ENCODE measurements around the gene PLEKHG7. TPM values are rescaled to one million over a fixed set of nuclear protein-coding genes. Genes with fewer than 3 reads are reported as not detected.
A peak's percentile ranks its signal among the peaks of the same experiment; 100 is the strongest.
"Not testable (repeated sequence)": the region's sequence is repeated elsewhere in the genome, so short reads cannot be mapped to it uniquely, and the experiment has no call there.

PLEKHG7 gene
- total RNA-seq = not detected
- polyA plus RNA-seq = not detected
- long read RNA-seq, donor 1 = 0 reads
- long read RNA-seq, donor 2 = 0 reads
- long read RNA-seq, donor 3, partial matches to known transcripts = 0 of 1 reads
- long read RNA-seq, donor 3, other reads (novel, unspliced or antisense) = 1 of 1 reads
- long read RNA-seq, donor 4 = 0 reads

DNA sequence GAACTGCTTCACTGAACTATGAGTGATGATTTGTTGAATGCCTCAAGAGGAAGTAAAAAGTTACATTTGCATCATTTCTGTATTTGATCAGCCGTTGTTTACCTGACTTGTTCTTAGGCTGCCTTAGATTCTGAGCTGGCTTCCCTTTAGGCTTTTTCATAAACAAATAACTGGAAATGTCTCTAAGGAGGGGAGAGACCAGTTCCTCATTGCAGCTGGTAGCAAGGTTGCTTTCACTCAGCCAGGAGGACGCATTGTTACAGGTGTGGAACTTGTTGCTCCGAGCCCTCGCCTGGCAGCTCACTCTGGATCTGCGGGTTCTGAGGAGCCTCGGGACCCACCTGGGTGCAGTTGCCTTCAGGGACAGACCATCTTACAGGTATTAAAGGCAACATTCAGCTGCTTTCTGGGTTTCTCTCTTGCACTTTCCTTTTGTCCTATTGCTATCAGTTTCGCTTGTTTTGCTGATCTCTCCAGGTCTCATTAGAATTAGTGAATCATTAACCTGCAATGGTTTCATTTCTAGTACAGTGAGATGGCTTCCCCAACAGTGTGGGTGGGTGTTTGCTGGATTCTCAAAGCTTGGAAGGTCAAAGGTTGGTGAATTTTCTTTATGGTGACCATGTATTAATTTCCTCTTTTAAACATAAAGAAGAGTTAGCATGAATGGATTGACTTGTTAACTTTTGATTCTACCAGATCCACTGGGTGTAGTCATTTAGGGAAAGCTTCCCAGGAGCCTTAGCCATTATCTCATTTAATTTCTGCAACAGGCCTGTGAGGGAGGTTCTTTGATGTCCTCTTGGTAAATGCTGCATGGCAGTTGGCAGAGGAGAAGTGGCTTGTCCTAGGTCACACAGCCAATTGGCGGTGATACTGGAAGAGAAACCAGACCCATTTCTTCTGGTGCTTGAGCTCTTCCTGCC is at the start of gene PLEKHG7:
PLEKHG7 (plus strand) TSS at position 236 of the 926 bp plus-strand sequence. CDS start 3,643 bp downstream, outside the sequence.
- ATAC-seq (no peak), DNase-seq (no peak)
- H3K4me1 ChIP-seq (ENCODE audit: control insufficient read depth, insufficient read depth, low read length) = no peaks in the 10 kb centered on the region
- intact Hi-C loops (cut with DNase I) = no loop called here
- H3K27ac ChIP-seq (ENCODE audit: low read length) = no peak within 1 kb of the TSS
- no peaks in the 10 kb centered on the region for H3K9me3 ChIP-seq (ENCODE audit: control insufficient read depth, low read length)
- 90% methylated on average over 8 of the region's 8 CpGs for WGBS
- H3K27me3 ChIP-seq (ENCODE audit: control insufficient read depth, insufficient read depth) = no peaks in the 10 kb centered on the region
- no peak within 1 kb of the TSS for H3K4me3 ChIP-seq (ENCODE audit: low read length)

GRCh38 chr12:92654256-92654655 is 48.5 kb upstream of the PLEKHG7 start:
- intact Hi-C loops (cut with DNase I) = loop anchor here in 2 of 4 donors (5.0 kb wide), 1 partner anchor 1292 kb away; no protein-coding TSS in a partner anchor
- not testable (repeated sequence) for DNase-seq; H3K4me3 ChIP-seq (ENCODE audit: low read length); ATAC-seq; H3K27ac ChIP-seq (ENCODE audit: low read length); H3K27me3 ChIP-seq (ENCODE audit: control insufficient read depth, insufficient read depth); H3K9me3 ChIP-seq (ENCODE audit: control insufficient read depth, low read length); H3K4me1 ChIP-seq (ENCODE audit: control insufficient read depth, insufficient read depth, low read length)
- WGBS = 83% methylated on average over 4 of the region's 4 CpGs

DNA sequence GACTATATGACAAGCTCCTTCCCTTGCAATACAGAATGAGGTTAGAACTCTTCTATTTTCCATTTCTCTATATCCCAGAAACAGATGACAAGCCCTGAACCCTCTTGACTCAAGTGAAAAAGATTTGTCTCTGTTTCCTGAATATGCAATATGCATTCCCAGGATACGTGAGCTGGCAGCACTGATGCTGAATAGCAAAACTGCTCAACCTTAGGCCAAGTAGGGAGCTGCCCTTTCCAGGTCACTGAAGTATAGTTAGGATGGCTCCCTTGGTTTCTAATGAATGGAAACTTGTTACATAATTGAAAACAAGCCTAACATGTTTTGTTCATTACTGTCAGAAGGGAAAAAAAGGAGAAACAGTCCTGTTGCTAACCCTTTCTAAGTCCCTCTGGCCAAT is 47.9 kb upstream of the PLEKHG7 start:
- intact Hi-C loops (cut with DNase I) = loop anchor here in 2 of 4 donors (5.0 kb wide), 1 partner anchor 1293 kb away; no protein-coding TSS in a partner anchor
- Histone ChIP-seq H3K4me1 (ENCODE audit: control insufficient read depth, insufficient read depth, low read length) (no peaks in the 10 kb centered on the region), H3K27ac (ENCODE audit: low read length) (no peak overlapping the region), H3K4me3 (ENCODE audit: low read length) (no peak overlapping the region), H3K9me3 (ENCODE audit: control insufficient read depth, low read length) (no peaks in the 10 kb centered on the region), H3K27me3 (ENCODE audit: control insufficient read depth, insufficient read depth) (no peaks in the 10 kb centered on the region)
- WGBS = 48% methylated on average over 1 of the region's 1 CpG
- peak; percentile 64 to 69 for ATAC-seq
- peak in 1 of 3 donors; percentile 24 for DNase-seq

DNA sequence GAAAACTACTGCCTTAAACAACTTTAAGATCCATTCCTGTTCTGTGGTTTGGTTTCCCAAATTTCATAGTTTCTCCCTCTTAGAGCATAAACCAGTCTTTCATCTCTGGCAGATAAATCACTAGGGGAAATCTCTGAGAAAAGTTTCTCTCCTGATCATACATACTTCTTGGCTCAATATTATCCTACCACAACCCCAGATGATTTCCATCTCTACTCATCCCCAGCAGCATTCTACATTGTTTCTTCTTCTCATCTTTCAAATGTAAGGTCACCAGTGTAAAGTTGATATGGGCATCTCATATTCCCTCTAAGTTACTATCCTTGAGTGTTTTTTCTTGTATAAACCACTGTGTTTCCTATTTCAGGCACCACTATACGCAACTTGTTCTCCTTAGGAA is 45.9 kb upstream of the PLEKHG7 start:
- no peaks in the 10 kb centered on the region for H3K4me1 ChIP-seq (ENCODE audit: control insufficient read depth, insufficient read depth, low read length)
- intact Hi-C loops (cut with DNase I) = no loop called here
- no peak overlapping the region for H3K4me3 ChIP-seq (ENCODE audit: low read length)
- ATAC-seq (no peak), DNase-seq (no peak)
- 97% methylated on average over 1 of the region's 1 CpG for WGBS
- no peaks in the 10 kb centered on the region for H3K9me3 ChIP-seq (ENCODE audit: control insufficient read depth, low read length)
- no peak overlapping the region for H3K27ac ChIP-seq (ENCODE audit: low read length)
- H3K27me3 ChIP-seq (ENCODE audit: control insufficient read depth, insufficient read depth) = no peaks in the 10 kb centered on the region

DNA sequence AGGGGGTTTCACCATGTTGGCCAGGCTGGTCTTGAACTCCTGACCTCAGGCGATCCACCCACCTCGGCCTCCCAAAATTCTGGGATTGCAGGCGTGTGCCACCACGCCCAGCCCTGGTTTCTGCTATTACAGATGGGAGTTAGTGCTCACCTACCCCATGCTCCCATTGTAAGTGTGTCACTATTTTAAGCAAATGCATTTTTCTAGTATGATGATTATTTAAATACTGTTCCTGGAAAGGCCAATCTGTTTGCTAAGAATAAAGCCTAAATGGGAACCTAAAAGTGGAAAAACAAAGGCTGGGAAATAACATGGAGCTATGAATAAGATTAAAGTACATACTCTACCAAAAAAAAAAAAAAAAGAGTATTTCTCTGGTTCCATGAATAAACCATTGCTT is 45.0 kb upstream of the PLEKHG7 start:
- no peak overlapping the region for H3K4me3 ChIP-seq (ENCODE audit: low read length)
- no peaks in the 10 kb centered on the region for H3K9me3 ChIP-seq (ENCODE audit: control insufficient read depth, low read length)
- H3K4me1 ChIP-seq (ENCODE audit: control insufficient read depth, insufficient read depth, low read length) = no peaks in the 10 kb centered on the region
- 94% methylated on average over 4 of the region's 4 CpGs for WGBS
- DNase-seq = no peak
- H3K27me3 ChIP-seq (ENCODE audit: control insufficient read depth, insufficient read depth) = no peaks in the 10 kb centered on the region
- no peak overlapping the region for H3K27ac ChIP-seq (ENCODE audit: low read length)
- intact Hi-C loops (cut with DNase I) = no loop called here
- no peak for ATAC-seq

DNA sequence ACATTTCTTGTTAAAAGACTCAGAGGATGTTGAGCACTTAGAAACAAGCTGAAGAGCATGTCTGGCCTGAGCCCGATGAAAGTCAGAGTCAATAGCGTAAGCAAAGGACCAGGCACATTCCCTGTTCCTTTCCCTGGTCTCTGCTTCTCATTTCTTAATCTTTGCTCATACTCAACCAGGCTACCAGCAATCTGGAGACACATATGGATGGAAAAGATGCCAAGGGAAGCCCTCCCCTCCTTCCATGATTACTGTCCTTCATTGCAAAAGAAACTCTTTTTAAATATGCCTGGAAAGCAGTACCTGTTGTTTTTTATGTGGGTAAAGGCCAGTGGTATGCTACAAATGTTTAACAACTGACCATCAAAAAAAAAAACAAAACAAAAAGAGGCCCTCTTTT is 44.2 kb upstream of the PLEKHG7 start:
- no peak for DNase-seq
- ATAC-seq = no peak
- intact Hi-C loops (cut with DNase I) = no loop called here
- 97% methylated on average over 2 of the region's 2 CpGs for WGBS
- Histone ChIP-seq H3K4me1 (ENCODE audit: control insufficient read depth, insufficient read depth, low read length) (no peaks in the 10 kb centered on the region), H3K27ac (ENCODE audit: low read length) (no peak overlapping the region), H3K27me3 (ENCODE audit: control insufficient read depth, insufficient read depth) (no peaks in the 10 kb centered on the region), H3K9me3 (ENCODE audit: control insufficient read depth, low read length) (no peaks in the 10 kb centered on the region), H3K4me3 (ENCODE audit: low read length) (no peak overlapping the region)

DNA sequence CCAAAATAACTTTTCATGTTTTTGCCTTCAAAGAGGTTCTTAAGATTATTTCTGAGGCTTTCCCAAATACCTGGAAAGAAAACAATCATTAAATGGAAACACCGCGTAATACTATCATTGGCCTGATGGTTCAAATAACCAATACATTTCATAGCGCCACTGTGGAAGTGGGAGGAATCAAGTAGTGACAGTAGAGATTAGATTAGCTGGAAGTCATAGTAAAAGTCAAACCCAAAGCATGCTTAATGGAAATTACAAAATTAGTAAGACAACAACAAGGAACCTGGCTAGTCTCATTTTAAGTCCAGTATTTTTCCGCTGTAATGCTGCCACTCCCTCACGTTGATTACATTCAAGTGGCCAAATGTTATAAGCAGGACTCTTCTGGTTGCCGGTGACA is 41.5 kb upstream of the PLEKHG7 start:
- Histone ChIP-seq H3K27ac (ENCODE audit: low read length) (no peak overlapping the region), H3K4me3 (ENCODE audit: low read length) (no peak overlapping the region), H3K9me3 (ENCODE audit: control insufficient read depth, low read length) (no peaks in the 10 kb centered on the region), H3K27me3 (ENCODE audit: control insufficient read depth, insufficient read depth) (no peaks in the 10 kb centered on the region), H3K4me1 (ENCODE audit: control insufficient read depth, insufficient read depth, low read length) (no peaks in the 10 kb centered on the region)
- no peak for DNase-seq
- intact Hi-C loops (cut with DNase I) = no loop called here
- ATAC-seq = peak; percentile 51 to 89
- WGBS = 58% methylated on average over 6 of the region's 6 CpGs

DNA sequence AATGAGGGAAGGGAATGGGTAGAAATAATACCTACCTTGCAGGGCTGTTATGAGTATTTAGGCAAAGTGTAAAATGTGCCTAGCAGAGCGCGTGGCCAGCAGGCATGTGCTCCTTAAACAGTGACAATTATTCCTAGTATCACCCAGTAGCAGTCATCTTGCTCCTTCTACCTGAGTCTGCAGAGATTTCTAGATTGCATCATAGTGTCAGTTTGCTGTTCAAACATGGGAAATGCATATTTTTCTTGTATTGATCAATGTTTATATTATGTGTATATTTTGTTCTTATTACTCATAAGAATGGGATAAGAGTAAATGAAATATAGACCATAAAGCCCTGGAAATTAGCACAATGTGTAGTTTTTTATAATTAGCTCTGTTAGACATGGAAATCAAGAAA is 37.3 kb upstream of the PLEKHG7 start:
- ATAC-seq (no peak), DNase-seq (no peak)
- no peak overlapping the region for H3K27ac ChIP-seq (ENCODE audit: low read length)
- over 99% methylated on average over 2 of the region's 2 CpGs for WGBS
- no peaks in the 10 kb centered on the region for H3K4me1 ChIP-seq (ENCODE audit: control insufficient read depth, insufficient read depth, low read length)
- H3K9me3 ChIP-seq (ENCODE audit: control insufficient read depth, low read length) = no peaks in the 10 kb centered on the region
- H3K4me3 ChIP-seq (ENCODE audit: low read length) = no peak overlapping the region
- no peaks in the 10 kb centered on the region for H3K27me3 ChIP-seq (ENCODE audit: control insufficient read depth, insufficient read depth)
- intact Hi-C loops (cut with DNase I) = no loop called here

- no peaks in the 10 kb centered on the region for H3K27me3 ChIP-seq (ENCODE audit: control insufficient read depth, insufficient read depth)
- DNase-seq (no peak), ATAC-seq (peak in 1 of 2 donors; percentile 14)
- H3K9me3 ChIP-seq (ENCODE audit: control insufficient read depth, low read length) = no peaks in the 10 kb centered on the region
- H3K4me3 ChIP-seq (ENCODE audit: low read length) = no peak overlapping the region
- intact Hi-C loops (cut with DNase I) = no loop called here
- peaks cover 2% of the 10 kb centered on the region for H3K4me1 ChIP-seq (ENCODE audit: control insufficient read depth, insufficient read depth, low read length)
- H3K27ac ChIP-seq (ENCODE audit: low read length) = no peak overlapping the region
Observed at GRCh38 chr12:92668739-92669138, 34.0 kb upstream of the PLEKHG7 start.

- H3K27ac ChIP-seq (ENCODE audit: low read length); ATAC-seq; H3K4me3 ChIP-seq (ENCODE audit: low read length); H3K4me1 ChIP-seq (ENCODE audit: control insufficient read depth, insufficient read depth, low read length); H3K27me3 ChIP-seq (ENCODE audit: control insufficient read depth, insufficient read depth); DNase-seq; intact Hi-C loops (cut with DNase I); H3K9me3 ChIP-seq (ENCODE audit: control insufficient read depth, low read length): not testable (repeated sequence)
- WGBS = 98% methylated on average over 11 of the region's 11 CpGs
Observed at GRCh38 chr12:92671524-92671923, 31.3 kb upstream of the PLEKHG7 start.

- Histone ChIP-seq H3K4me3 (ENCODE audit: low read length) (no peak overlapping the region), H3K9me3 (ENCODE audit: control insufficient read depth, low read length) (no peaks in the 10 kb centered on the region), H3K27ac (ENCODE audit: low read length) (no peak overlapping the region), H3K27me3 (ENCODE audit: control insufficient read depth, insufficient read depth) (no peaks in the 10 kb centered on the region), H3K4me1 (ENCODE audit: control insufficient read depth, insufficient read depth, low read length) (peaks cover 2% of the 10 kb centered on the region)
- DNase-seq (no peak), ATAC-seq (no peak)
- intact Hi-C loops (cut with DNase I) = no loop called here
- 81% methylated on average over 3 of the region's 3 CpGs for WGBS
Observed at GRCh38 chr12:92673756-92674155, 29.0 kb upstream of the PLEKHG7 start.

Measured in right cardiac atrium (tissue), 5 donors.